MCF 10A (cell line): ENCODE results near the gene ARL8A. TPM values are rescaled to one million over a fixed set of nuclear protein-coding genes. Genes with fewer than 3 reads are reported as not detected.
"Not testable (repeated sequence)": the region's sequence is repeated elsewhere in the genome, so short reads cannot be mapped to it uniquely, and the experiment has no call there.

Source experiments
- BruUV-seq: library from RNA; stranded (reverse); fragments of 400-500 nt; replicated peaks from 2 replicates; lab custom pipeline; 2021; lab: Mats Ljungman, UMichigan
- CTCF ChIA-PET: fragments of 300-600 bp; sonication (Branson Sonifier 250); formaldehyde crosslinking; extraction: SDS; loops from one replicate; lab custom pipeline; 2021; ENCODE audit warnings: antibody characterized with exemption, inconsistent platforms; lab: Yijun Ruan, JAX
- POLR2A ChIA-PET: fragments of 300-600, 350-650 bp; sonication (Branson Sonifier 250); formaldehyde crosslinking; extraction: SDS; loops from one replicate; lab custom pipeline; 2020; ENCODE audit warnings: antibody characterized with exemption, inconsistent platforms; lab: Yijun Ruan, JAX
- DNase-seq: peaks from one replicate; pipeline ENCODE4 v3.0.0-alpha.2; 2018; ENCODE audit not compliant: unreplicated experiment
- H3K27ac Mint-ChIP-seq: one replicate; pipeline ENCODE4 v1.8.0; 2022; ENCODE audit warnings: mild to moderate bottlenecking, low read depth, mixed read lengths; ENCODE audit not compliant: unreplicated experiment
- H3K27me3 Mint-ChIP-seq: one replicate; pipeline ENCODE4 v1.8.0; 2022; ENCODE audit warnings: mixed read lengths; ENCODE audit not compliant: insufficient read depth, unreplicated experiment
- H3K36me3 Mint-ChIP-seq: one replicate; pipeline ENCODE4 v1.8.0; 2022; ENCODE audit warnings: mild to moderate bottlenecking, moderate library complexity, mixed read lengths; ENCODE audit not compliant: insufficient read depth, unreplicated experiment
- H3K4me1 Mint-ChIP-seq: one replicate; pipeline ENCODE4 v1.8.0; 2022; ENCODE audit warnings: mixed read lengths; ENCODE audit not compliant: insufficient read depth, unreplicated experiment
- H3K4me3 Mint-ChIP-seq: one replicate; pipeline ENCODE4 v1.8.0; 2022; ENCODE audit warnings: mild to moderate bottlenecking, moderate library complexity, mixed read lengths; ENCODE audit not compliant: unreplicated experiment
- H3K9me3 Mint-ChIP-seq: one replicate; pipeline ENCODE4 v1.8.0; 2022; ENCODE audit warnings: mixed read lengths; ENCODE audit not compliant: unreplicated experiment
- CTCF ChIP-seq: fragments of 200-600 bp; IDR thresholded peaks from one replicate; pipeline ENCODE4 v1.8.0; 2022; ENCODE audit warnings: antibody characterized with exemption, mild to moderate bottlenecking; ENCODE audit not compliant: unreplicated experiment
- intact Hi-C: fragments of 100-400 bp; cut with micrococcal nuclease; formaldehyde crosslinking; loops from 2 replicates; pipeline ENCODE4 v1.14.1; 2022
- total RNA-seq: library from RNA; stranded (reverse); gene quantifications from 2 replicates; pipeline ENCODE4 v1.2.3, GENCODE V29; 2022

Gene ARL8A
- total RNA-seq, 1 experiment from 2014 or later: 94.8 TPM

- POLR2A ChIA-PET: interaction anchor here (0.6 to 3.4 kb wide), 22 partner anchors 10 to 581 kb away, joined by 3 to 14 read pairs (median 4); partner anchors contain the start of genes RNPEP, TIMM17A and UBE2T
- peaks cover 15% of the 10 kb centered on the region for H3K36me3 Mint-ChIP-seq
- H3K4me3 Mint-ChIP-seq: peak overlapping the region; percentile 86
- no peaks in the 10 kb centered on the region for H3K27me3 Mint-ChIP-seq
- CTCF ChIA-PET: interaction anchor here (0.7 to 2.2 kb wide), 8 partner anchors 8 to 248 kb away, joined by 3 to 18 read pairs (median 4); no protein-coding TSS in a partner anchor
- peak overlapping the region; percentile 86 for H3K27ac Mint-ChIP-seq
- no peak for TF ChIP-seq CTCF
- intact Hi-C loops: no loop called here
- DNase-seq: no peak
- no peaks in the 10 kb centered on the region for H3K9me3 Mint-ChIP-seq
- peaks cover 12% of the 10 kb centered on the region for H3K4me1 Mint-ChIP-seq
- BruUV-seq: no TSS peak
These were observed 652 bp downstream of the ARL8A start for GRCh38 chr1:202143768-202144401.

- intact Hi-C loops: no loop called here
- Mint-ChIP-seq H3K4me3 (peak overlapping the region; percentile 86), H3K4me1 (peaks cover 12% of the 10 kb centered on the region), H3K27me3 (no peaks in the 10 kb centered on the region), H3K36me3 (peaks cover 19% of the 10 kb centered on the region), H3K9me3 (no peaks in the 10 kb centered on the region), H3K27ac (peak overlapping the region; percentile 86)
- no peak for TF ChIP-seq CTCF
- no TSS peak for BruUV-seq
- DNase-seq: peak; percentile 47
- ChIA-PET CTCF (interaction anchor here (0.7 to 2.2 kb wide), 9 partner anchors 9 to 248 kb away, joined by 3 to 18 read pairs (median 4); no protein-coding TSS in a partner anchor), POLR2A (interaction anchor here (0.6 to 3.4 kb wide), 25 partner anchors 9 to 582 kb away, joined by 3 to 14 read pairs (median 3); partner anchors contain the start of genes RNPEP, TIMM17A and UBE2T)
These were observed 1.3 kb downstream of the ARL8A start for GRCh38 chr1:202143011-202143767.

DNA sequence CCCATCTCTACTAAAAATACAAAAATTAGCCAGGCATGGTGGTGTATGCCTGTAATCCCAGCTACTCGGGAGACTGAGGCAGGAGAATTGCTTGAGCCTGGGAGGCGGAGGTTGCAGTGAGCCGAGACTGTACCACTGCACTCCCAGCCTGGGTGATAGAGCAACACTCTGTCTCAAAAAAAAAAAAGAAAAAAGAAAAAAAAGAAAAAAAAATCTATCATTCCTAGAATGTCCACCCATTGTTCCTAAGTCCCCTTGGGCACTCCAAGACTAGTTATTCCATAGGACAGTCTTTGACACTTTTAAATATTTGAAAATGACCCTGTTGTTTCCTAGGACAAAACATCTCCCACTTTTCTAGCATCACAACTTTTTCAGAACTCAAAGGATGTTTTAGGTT is 3.1 kb downstream of the ARL8A start:
- DNase-seq, intact Hi-C loops, H3K9me3 Mint-ChIP-seq, H3K27ac Mint-ChIP-seq, H3K27me3 Mint-ChIP-seq, H3K4me3 Mint-ChIP-seq, BruUV-seq, POLR2A ChIA-PET: not testable (repeated sequence)
- H3K4me1 Mint-ChIP-seq: peaks cover 12% of the 10 kb centered on the region
- H3K36me3 Mint-ChIP-seq: peaks cover 22% of the 10 kb centered on the region
- CTCF ChIA-PET: interaction anchor here (0.6 to 2.2 kb wide), 5 partner anchors 22 to 142 kb away, joined by 3 to 18 read pairs (median 5); no protein-coding TSS in a partner anchor

DNA sequence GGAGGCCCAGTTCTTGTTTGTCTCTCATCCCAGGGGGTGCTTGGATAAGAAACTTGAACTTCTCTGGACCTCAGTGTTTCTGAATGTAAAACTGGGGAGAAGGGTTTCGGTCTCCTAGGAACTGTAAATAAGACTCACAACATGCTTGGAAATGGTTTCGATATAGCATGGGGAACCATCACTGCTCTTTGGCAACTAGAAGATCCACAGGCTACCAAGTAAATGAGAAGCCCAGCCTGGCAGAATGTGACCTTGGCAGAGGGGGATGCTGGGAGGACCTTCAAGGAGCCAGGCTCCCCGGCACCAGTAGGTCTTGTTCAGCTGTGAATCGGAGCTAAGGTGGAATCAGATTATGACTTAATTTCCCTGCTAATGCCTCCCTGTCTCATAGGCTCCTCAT is 3.7 kb downstream of the ARL8A start:
- H3K4me3 Mint-ChIP-seq: no peak overlapping the region
- ChIA-PET CTCF (interaction anchor here (0.6 to 1.7 kb wide), 2 partner anchors 133 to 141 kb away, joined by 4 to 5 read pairs; no protein-coding TSS in a partner anchor), POLR2A (no interaction called here)
- H3K36me3 Mint-ChIP-seq: peaks cover 24% of the 10 kb centered on the region
- intact Hi-C loops: no loop called here
- H3K27me3 Mint-ChIP-seq: no peaks in the 10 kb centered on the region
- no TSS peak for BruUV-seq
- no peak for TF ChIP-seq CTCF
- H3K9me3 Mint-ChIP-seq: no peaks in the 10 kb centered on the region
- DNase-seq: no peak
- H3K4me1 Mint-ChIP-seq: peaks cover 12% of the 10 kb centered on the region
- H3K27ac Mint-ChIP-seq: no peak overlapping the region
